ENCODE measurements around the gene C1orf105.
"Not testable (repeated sequence)": the region's sequence is repeated elsewhere in the genome, so short reads cannot be mapped to it uniquely, and the experiment has no call there.

Gene C1orf105

GRCh38 chr1:172489847-172490246 lies 69.4 kb downstream of the C1orf105 start:
- DNase-seq (ENCODE audit: low read depth), result no peak

- no peak for DNase-seq (ENCODE audit: low read depth)
Measured at GRCh38 chr1:172492421-172492820, 71.9 kb downstream of the C1orf105 start.

- no peak for DNase-seq (ENCODE audit: low read depth)
Measured at GRCh38 chr1:172494166-172494565, 73.7 kb downstream of the C1orf105 start.

GRCh38 chr1:172496127-172496526 lies 75.6 kb downstream of the C1orf105 start:
- DNase-seq (ENCODE audit: low read depth), result not testable (repeated sequence)

- DNase-seq (ENCODE audit: low read depth), result no peak
Measured at GRCh38 chr1:172496678-172497077, 76.2 kb downstream of the C1orf105 start.

GRCh38 chr1:172497230-172497629 lies 76.7 kb downstream of the C1orf105 start:
- DNase-seq (ENCODE audit: low read depth), result no peak

- no peak for DNase-seq (ENCODE audit: low read depth)
Measured at GRCh38 chr1:172498857-172499256, 78.4 kb downstream of the C1orf105 start.

GRCh38 chr1:172499636-172500141 lies 79.2 kb downstream of the C1orf105 start:
- no peak for DNase-seq (ENCODE audit: low read depth)

- DNase-seq (ENCODE audit: low read depth), result no peak
Measured at GRCh38 chr1:172500207-172500606, 79.7 kb downstream of the C1orf105 start.

- DNase-seq (ENCODE audit: low read depth), result no peak
Measured at GRCh38 chr1:172507741-172508140, 87.3 kb downstream of the C1orf105 start.

- no peak for DNase-seq (ENCODE audit: low read depth)
Measured at GRCh38 chr1:172510479-172510878, 90.0 kb downstream of the C1orf105 start.

GRCh38 chr1:172512591-172512990 lies 92.1 kb downstream of the C1orf105 start:
- DNase-seq (ENCODE audit: low read depth), result no peak

GRCh38 chr1:172513479-172513878 lies 93.0 kb downstream of the C1orf105 start:
- no peak for DNase-seq (ENCODE audit: low read depth)

GRCh38 chr1:172514108-172514507 lies 93.6 kb downstream of the C1orf105 start:
- no peak for DNase-seq (ENCODE audit: low read depth)

GRCh38 chr1:172515436-172515835 lies 95.0 kb downstream of the C1orf105 start:
- DNase-seq (ENCODE audit: low read depth), result no peak

- no peak for DNase-seq (ENCODE audit: low read depth)
Measured at GRCh38 chr1:172515927-172516326, 95.4 kb downstream of the C1orf105 start.

GRCh38 chr1:172517081-172517480 lies 96.6 kb downstream of the C1orf105 start:
- no peak for DNase-seq (ENCODE audit: low read depth)

- DNase-seq (ENCODE audit: low read depth), result no peak
Measured at GRCh38 chr1:172517545-172517944, 97.1 kb downstream of the C1orf105 start.

All from CMK (cell line).